ENCODE data around the gene SYT2. TPM values are rescaled to one million over a fixed set of nuclear protein-coding genes. Genes with fewer than 3 reads are reported as not detected.

The SYT2 gene
- total RNA-seq, 1 experiment from 2014 or later = 12.1 TPM

GRCh38 chr1:202702088-202702487 lies 8.2 kb downstream of the SYT2 start:
- H3K4me1 Mint-ChIP-seq = peaks cover 14% of the 10 kb centered on the region
- ChIA-PET CTCF (interaction anchor here (0.6 to 2.2 kb wide), 4 partner anchors 9 to 45 kb away, joined by 3 to 8 read pairs (median 7); no protein-coding TSS in a partner anchor), POLR2A (interaction anchor here (1.6 kb wide), 1 partner anchor 10 kb away, joined by 5 read pairs; no protein-coding TSS in a partner anchor)
- no peak for ATAC-seq
- no peak for DNase-seq (ENCODE audit: low spot score)
- H3K4me3 Mint-ChIP-seq = no peak overlapping the region
- H3K27me3 Mint-ChIP-seq (ENCODE audit: low read depth) = no peaks in the 10 kb centered on the region
- H3K27ac Mint-ChIP-seq = no peak overlapping the region; the same call in 1 of the 2 replicates
- no peaks in the 10 kb centered on the region for H3K9me3 Mint-ChIP-seq
- H3K36me3 Mint-ChIP-seq = no peaks in the 10 kb centered on the region
- TF ChIP-seq, protein P1, sequence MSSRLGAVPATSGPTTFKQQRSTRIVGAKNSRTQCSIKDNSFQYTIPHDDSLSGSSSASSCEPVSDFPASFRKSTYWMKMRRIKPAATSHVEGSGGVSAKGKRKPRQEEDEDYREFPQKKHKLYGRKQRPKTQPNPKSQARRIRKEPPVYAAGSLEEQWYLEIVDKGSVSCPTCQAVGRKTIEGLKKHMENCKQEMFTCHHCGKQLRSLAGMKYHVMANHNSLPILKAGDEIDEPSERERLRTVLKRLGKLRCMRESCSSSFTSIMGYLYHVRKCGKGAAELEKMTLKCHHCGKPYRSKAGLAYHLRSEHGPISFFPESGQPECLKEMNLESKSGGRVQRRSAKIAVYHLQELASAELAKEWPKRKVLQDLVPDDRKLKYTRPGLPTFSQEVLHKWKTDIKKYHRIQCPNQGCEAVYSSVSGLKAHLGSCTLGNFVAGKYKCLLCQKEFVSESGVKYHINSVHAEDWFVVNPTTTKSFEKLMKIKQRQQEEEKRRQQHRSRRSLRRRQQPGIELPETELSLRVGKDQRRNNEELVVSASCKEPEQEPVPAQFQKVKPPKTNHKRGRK (CRISPR knock-in tag; IDR thresholded peaks at IDR 0.05; ENCODE audit: borderline replicate concordance) = no peak
- TF ChIP-seq PRRX2 (CRISPR knock-in tag; IDR thresholded peaks at IDR 0.05) (no peak), ATF6 (CRISPR knock-in tag; IDR thresholded peaks at IDR 0.05) (no peak), ZNF281 (CRISPR knock-in tag; IDR thresholded peaks at IDR 0.05) (no peak), ZNF532 (CRISPR knock-in tag; IDR thresholded peaks at IDR 0.05; ENCODE audit: borderline replicate concordance) (no peak), CBFB (CRISPR knock-in tag; IDR thresholded peaks at IDR 0.05; ENCODE audit: low read depth) (no peak), NR1H2 (CRISPR knock-in tag; IDR thresholded peaks at IDR 0.05) (no peak), SOX15 (CRISPR knock-in tag; IDR thresholded peaks at IDR 0.05) (no peak), ESRRA (CRISPR knock-in tag; IDR thresholded peaks at IDR 0.05; ENCODE audit: borderline replicate concordance) (no peak), TEAD4 (CRISPR knock-in tag; IDR thresholded peaks at IDR 0.05) (no peak), ZNF317 (CRISPR knock-in tag; IDR thresholded peaks at IDR 0.05; ENCODE audit: borderline replicate concordance, low read depth) (no peak), ATF1 (CRISPR knock-in tag; IDR thresholded peaks at IDR 0.05) (no peak)
- TF ChIP-seq, protein P2, sequence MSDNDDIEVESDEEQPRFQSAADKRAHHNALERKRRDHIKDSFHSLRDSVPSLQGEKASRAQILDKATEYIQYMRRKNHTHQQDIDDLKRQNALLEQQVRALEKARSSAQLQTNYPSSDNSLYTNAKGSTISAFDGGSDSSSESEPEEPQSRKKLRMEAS (CRISPR knock-in tag; IDR thresholded peaks at IDR 0.05) = no peak
- TF ChIP-seq, protein P3, sequence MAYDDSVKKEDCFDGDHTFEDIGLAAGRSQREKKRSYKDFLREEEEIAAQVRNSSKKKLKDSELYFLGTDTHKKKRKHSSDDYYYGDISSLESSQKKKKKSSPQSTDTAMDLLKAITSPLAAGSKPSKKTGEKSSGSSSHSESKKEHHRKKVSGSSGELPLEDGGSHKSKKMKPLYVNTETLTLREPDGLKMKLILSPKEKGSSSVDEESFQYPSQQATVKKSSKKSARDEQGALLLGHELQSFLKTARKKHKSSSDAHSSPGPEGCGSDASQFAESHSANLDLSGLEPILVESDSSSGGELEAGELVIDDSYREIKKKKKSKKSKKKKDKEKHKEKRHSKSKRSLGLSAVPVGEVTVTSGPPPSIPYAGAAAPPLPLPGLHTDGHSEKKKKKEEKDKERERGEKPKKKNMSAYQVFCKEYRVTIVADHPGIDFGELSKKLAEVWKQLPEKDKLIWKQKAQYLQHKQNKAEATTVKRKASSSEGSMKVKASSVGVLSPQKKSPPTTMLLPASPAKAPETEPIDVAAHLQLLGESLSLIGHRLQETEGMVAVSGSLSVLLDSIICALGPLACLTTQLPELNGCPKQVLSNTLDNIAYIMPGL (CRISPR knock-in tag; IDR thresholded peaks at IDR 0.05) = no peak
- TF ChIP-seq, protein P4, sequence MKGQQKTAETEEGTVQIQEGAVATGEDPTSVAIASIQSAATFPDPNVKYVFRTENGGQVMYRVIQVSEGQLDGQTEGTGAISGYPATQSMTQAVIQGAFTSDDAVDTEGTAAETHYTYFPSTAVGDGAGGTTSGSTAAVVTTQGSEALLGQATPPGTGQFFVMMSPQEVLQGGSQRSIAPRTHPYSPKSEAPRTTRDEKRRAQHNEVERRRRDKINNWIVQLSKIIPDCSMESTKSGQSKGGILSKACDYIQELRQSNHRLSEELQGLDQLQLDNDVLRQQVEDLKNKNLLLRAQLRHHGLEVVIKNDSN (CRISPR knock-in tag; IDR thresholded peaks at IDR 0.05) = no peak
- TF ChIP-seq, protein P5, sequence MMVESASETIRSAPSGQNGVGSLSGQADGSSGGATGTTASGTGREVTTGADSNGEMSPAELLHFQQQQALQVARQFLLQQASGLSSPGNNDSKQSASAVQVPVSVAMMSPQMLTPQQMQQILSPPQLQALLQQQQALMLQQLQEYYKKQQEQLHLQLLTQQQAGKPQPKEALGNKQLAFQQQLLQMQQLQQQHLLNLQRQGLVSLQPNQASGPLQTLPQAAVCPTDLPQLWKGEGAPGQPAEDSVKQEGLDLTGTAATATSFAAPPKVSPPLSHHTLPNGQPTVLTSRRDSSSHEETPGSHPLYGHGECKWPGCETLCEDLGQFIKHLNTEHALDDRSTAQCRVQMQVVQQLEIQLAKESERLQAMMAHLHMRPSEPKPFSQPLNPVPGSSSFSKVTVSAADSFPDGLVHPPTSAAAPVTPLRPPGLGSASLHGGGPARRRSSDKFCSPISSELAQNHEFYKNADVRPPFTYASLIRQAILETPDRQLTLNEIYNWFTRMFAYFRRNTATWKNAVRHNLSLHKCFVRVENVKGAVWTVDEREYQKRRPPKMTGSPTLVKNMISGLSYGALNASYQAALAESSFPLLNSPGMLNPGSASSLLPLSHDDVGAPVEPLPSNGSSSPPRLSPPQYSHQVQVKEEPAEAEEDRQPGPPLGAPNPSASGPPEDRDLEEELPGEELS (CRISPR knock-in tag; IDR thresholded peaks at IDR 0.05) = no peak
- TF ChIP-seq, protein P6, sequence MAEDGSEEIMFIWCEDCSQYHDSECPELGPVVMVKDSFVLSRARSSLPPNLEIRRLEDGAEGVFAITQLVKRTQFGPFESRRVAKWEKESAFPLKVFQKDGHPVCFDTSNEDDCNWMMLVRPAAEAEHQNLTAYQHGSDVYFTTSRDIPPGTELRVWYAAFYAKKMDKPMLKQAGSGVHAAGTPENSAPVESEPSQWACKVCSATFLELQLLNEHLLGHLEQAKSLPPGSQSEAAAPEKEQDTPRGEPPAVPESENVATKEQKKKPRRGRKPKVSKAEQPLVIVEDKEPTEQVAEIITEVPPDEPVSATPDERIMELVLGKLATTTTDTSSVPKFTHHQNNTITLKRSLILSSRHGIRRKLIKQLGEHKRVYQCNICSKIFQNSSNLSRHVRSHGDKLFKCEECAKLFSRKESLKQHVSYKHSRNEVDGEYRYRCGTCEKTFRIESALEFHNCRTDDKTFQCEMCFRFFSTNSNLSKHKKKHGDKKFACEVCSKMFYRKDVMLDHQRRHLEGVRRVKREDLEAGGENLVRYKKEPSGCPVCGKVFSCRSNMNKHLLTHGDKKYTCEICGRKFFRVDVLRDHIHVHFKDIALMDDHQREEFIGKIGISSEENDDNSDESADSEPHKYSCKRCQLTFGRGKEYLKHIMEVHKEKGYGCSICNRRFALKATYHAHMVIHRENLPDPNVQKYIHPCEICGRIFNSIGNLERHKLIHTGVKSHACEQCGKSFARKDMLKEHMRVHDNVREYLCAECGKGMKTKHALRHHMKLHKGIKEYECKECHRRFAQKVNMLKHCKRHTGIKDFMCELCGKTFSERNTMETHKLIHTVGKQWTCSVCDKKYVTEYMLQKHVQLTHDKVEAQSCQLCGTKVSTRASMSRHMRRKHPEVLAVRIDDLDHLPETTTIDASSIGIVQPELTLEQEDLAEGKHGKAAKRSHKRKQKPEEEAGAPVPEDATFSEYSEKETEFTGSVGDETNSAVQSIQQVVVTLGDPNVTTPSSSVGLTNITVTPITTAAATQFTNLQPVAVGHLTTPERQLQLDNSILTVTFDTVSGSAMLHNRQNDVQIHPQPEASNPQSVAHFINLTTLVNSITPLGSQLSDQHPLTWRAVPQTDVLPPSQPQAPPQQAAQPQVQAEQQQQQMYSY (CRISPR knock-in tag; IDR thresholded peaks at IDR 0.05) = no peak

All from WTC11 (cell line).